IMR-90 (cell line): Measurements from ENCODE around the gene HSPA1L.

ENCODE experiments used
- CHD1 ChIP-seq: IDR thresholded peaks from 2 replicates; pipeline ENCODE4 v1.6.1; 2012; ENCODE audit warnings: low read depth, low read length, improper control_type of control experiment
- CTCF ChIP-seq: conservative IDR thresholded peaks from 2 replicates; pipeline ENCODE4 v1.5.1; 2012; ENCODE audit warnings: mild to moderate bottlenecking, low read depth, low read length, improper control_type of control experiment
- MAZ ChIP-seq: IDR thresholded peaks from 2 replicates; pipeline ENCODE4 v1.6.1; 2012; ENCODE audit warnings: low read depth, mild to moderate bottlenecking, low read length, improper control_type of control experiment, moderate library complexity, borderline replicate concordance
- NFE2L2 ChIP-seq: fragments of 150-350 bp; IDR thresholded peaks from 2 replicates; pipeline ENCODE4 v1.6.1; 2016; ENCODE audit warnings: low read depth, mild to moderate bottlenecking, low read length
- POLR2A ChIP-seq: IDR thresholded peaks from 2 replicates; pipeline ENCODE4 v1.6.1; 2012; ENCODE audit warnings: mild to moderate bottlenecking, low read depth, low read length
- RAD21 ChIP-seq: IDR thresholded peaks from 2 replicates; pipeline ENCODE4 v1.6.1; 2012; ENCODE audit warnings: low read length, improper control_type of control experiment
- SMC3 ChIP-seq: fragments of 150-350 bp; IDR thresholded peaks from 2 replicates; pipeline ENCODE4 v1.6.1; 2016; ENCODE audit warnings: low read depth, mild to moderate bottlenecking, antibody characterized with exemption, low read length, moderate library complexity
- USF2 ChIP-seq: fragments of 150-350 bp; IDR thresholded peaks from 2 replicates; pipeline ENCODE4 v1.6.1; 2017; ENCODE audit warnings: mild to moderate bottlenecking, antibody characterized with exemption, low read length, low read depth

GRCh38 chr6:31768363-31769257 lies 46.5 kb downstream of the HSPA1L start:
- TF ChIP-seq POLR2A = no peak
- TF ChIP-seq CTCF = no peak
- TF ChIP-seq RAD21 = no peak
- no peak for TF ChIP-seq USF2
- no peak for TF ChIP-seq NFE2L2
- TF ChIP-seq SMC3 = no peak
- TF ChIP-seq CHD1 = no peak
- TF ChIP-seq MAZ = no peak
